ENCODE results near the gene RNASE8.
"Not testable (repeated sequence)": the region's sequence is repeated elsewhere in the genome, so short reads cannot be mapped to it uniquely, and the experiment has no call there.

The RNASE8 gene, protein sequence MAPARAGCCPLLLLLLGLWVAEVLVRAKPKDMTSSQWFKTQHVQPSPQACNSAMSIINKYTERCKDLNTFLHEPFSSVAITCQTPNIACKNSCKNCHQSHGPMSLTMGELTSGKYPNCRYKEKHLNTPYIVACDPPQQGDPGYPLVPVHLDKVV

DNA sequence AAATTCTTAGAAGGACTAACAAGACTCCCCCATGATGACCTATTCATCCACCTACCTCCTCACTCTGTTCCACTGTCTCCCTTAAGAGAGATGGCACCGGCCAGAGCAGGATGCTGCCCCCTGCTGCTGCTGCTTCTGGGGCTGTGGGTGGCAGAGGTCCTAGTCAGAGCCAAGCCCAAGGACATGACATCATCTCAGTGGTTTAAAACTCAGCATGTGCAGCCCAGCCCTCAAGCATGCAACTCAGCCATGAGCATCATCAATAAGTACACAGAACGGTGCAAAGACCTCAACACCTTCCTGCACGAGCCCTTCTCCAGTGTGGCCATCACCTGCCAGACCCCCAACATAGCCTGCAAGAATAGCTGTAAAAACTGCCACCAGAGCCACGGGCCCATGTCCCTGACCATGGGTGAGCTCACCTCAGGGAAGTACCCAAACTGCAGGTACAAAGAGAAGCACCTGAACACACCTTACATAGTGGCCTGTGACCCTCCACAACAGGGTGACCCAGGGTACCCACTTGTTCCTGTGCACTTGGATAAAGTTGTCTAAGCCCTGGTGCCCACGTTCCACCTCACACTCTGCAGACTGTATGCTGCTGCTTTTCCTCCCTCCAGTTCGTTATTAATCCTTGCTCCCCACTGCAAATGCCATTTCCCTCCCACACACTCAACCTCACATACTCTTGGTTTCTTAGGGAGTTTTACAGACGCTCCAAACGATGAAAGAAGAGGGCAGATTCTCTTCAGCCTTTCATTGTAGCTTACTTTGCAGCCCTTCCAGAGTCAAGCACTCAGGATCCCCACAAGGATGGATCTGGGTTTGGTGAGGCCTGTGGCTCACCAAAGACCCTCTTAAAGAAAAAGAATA is at the start of gene RNASE8:
Gene RNASE8 (plus strand): TSS at position 20 of the 873 bp plus-strand sequence. CDS start 71 bp downstream, at position 91.
- no peak for DNase-seq

DNA sequence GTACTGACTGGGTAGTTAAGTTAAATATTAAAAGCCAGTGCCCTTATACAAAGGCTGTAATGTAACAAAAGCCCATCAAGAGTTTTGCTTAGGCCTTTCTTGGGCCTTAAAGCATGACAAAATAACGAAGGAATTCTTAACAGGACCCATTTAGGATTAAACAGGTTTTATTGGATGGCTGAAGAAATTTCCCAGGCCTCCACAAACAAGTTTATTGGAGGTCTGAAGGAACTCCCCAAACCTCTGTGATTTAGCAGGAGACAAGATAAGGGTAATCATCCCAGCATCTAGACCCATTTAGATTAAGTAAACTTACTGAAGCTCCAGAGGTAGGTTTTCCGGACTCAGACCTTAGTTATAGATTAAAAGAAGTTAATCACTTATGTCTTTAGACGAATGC is 47.9 kb upstream of the RNASE8 start:
- DNase-seq = not testable (repeated sequence)

- DNase-seq = no peak
Measured at GRCh38 chr14:21011136-21011535, 46.5 kb upstream of the RNASE8 start.

DNA sequence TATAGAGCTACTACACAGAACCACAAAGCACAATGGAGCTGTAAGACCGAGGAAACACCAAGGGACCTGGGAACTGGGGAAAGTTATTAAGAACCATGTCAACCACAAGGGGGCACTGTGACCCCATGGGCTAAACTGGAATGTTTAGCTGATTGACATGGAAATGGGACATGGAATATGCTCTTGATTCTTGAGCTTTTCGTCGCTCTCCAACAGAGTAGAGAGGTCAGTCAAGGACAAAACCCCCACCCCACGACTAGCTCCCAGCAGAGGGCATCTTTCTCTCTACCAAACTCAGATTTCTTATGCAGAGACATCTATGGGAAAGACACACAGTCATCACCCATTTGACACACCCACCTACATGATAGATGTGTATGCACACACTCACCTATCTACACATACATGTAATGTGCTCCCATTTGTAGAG is 42.8 kb upstream of the RNASE8 start:
- peak; percentile 80 for DNase-seq

- DNase-seq = no peak
Measured at GRCh38 chr14:21015312-21015711, 42.3 kb upstream of the RNASE8 start.

GRCh38 chr14:21016413-21017190 is 41.0 kb upstream of the RNASE8 start:
- no peak for DNase-seq

DNA sequence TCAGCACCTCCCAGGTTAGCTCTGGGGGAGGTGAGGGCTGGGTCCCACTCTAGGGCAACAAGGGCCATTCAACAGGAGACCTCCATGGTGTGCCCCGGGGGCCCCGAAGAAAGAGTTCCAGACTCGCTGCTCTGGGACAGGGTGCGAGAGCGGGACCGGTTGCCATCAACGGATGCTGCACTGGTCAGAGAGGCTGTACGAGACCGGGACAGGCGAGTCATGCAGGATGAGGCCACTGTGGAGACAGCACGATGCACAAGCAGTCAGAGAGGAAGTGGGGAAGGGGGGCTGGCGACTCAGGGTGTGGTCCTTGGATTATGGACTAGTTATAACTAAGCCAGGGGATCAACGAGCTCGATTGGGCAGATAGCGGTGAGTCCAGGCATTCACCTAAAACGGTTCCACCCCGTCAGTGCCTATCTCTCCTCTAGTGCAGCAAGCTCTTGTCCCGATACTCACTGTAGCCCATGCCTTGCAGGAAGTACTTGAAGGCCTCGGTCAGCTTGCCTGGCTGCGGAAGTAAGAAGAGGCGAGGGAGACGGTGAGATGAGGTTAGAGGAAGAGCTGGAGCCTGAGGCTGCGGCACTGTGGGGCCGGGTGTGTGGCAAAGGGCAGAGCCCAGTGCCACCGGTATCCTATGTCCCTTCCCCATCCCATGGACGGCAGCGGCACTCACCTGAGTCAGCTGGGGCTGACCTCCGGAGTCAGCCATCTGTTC is 39.9 kb upstream of the RNASE8 start:
- no peak for DNase-seq

DNA sequence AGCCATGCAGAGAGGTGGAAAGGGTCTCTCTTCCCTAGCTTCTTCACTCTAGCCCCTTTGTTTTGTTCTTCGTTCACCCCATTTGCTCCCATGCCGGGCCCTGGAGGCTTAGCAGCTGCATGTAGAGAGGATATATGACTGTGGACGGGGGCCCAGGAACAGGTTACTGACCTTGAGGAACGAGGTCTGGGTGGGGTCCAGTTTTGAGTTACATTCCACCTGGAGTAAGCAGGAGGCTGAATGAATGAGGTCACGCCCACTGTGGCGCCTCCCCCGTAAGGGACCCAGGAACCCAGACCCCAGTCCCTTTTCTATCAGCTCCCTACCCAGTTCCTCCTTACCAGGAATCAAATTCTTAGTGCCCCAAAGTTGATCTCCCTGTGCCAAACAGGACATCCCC is 39.3 kb upstream of the RNASE8 start:
- DNase-seq = no peak

DNA sequence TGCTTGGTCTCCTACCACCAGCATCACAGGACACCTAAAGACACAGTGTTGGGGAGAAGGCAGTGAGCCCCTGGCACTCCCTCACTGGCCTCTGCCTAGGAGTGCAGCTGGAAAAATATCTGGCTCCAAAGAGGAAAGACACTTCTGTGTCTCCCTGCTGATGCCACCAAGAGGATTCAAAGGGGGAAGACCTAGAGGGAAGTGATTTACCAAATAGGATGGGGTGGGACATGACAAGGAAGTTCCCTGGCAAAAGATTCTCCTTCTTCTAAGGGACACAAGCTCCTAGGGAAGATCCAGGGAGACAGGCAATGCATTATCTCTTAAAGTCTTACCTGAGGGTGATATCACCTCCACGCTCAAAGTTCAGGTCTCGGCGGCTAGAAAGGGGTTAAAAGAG is 38.8 kb upstream of the RNASE8 start:
- DNase-seq = no peak

DNA sequence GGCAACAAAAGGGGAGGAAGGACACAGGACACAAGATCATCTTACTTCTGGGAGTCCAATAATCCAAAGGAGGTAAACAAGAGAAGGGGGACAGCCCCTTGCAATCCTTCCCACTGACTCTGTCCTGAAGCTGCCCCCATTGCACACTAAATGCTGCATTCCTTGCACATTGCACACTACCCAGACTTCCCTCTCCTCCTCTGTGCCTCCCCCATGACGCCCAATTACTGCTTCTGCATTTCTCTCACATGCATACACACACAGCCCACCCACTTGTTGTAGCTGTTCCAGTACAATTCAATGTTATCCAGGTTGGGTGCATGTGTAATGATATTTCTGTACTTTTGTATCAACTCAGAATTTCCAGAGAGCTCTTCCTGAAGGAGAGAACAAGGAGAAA is 38.3 kb upstream of the RNASE8 start:
- DNase-seq = no peak

DNA sequence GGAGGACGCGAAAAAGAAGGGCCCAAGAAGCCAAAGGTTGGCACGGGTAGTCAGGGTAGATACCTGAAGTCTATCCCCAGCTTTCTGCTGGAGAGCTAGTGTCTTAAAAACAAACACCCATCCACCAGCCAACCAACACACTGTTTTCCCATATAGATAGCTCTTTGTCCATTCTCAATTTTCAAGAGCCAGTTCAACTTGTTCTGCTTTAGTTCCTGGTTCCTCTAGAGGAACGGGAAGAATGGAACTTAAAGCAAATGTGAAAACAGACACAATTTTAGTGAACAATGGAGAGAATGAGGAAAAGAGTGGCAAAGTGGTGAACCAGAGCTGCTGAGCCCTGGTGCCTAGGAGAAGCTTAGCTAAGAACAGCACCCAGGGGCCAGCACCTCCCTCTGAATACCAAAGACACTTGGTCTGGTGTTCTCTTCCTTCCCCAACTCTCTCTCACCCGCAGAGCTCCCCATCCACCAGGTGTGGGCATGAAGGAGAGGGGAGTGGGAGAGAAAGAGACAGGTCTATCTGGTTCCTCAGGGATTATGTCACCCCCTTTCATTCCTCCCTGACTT is 36.6 kb upstream of the RNASE8 start:
- no peak for DNase-seq

DNA sequence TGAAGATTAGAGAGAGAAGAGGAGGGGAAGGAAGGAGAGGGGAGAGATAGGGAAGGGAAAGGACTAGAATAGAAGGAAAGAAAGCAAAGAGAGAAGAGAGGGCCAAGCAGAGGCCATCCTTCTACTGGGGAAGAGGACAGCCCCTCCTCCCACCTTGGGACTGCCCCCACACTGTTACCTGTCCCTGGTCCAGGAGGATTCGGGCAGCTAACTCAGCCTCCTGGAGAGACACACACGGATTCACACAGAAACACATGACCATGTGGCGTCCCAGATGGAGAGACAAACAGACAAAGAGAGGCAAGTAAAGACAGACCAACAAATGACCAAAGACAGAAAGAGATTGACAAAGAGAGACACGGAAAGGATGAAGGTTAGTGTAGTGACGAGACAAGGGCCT is 34.9 kb upstream of the RNASE8 start:
- DNase-seq = no peak

- no peak for DNase-seq
Measured at GRCh38 chr14:21023174-21023573, 34.4 kb upstream of the RNASE8 start.

DNA sequence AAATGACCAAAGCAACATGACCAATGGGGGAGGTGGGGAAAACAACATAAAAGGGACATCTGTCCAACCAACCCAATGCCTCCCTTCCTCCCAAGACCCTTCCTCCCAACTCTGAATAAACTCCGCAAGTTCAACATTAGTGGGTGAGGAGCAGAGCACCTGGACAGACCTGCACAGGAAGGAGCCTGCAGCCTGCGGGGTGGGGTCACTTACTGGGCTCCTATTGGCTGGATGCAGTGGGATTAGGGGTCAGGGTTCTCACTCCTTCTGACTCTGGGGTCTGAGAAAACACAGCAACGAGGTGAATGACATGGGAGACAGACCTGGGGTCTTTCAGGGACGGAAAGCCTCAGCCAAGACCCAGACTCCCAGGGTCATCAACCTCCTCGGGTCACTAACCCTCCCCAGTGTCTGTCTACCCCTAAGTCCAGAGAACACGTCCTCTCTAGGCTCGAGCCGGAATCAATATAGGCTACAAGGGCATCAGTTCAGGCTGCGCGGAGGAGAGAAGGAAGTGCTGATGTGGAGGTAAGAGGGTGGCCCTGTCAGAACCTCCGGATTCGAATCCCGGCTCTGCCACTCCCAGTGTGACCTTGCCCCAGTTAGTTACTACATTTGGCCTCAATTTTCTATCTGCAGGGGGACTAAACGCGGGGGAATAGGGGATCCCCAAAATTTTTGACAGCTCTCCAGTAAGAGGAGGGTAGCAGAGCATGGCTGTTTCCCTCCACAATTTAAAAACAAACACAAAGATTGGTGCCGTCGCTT is 33.6 kb upstream of the RNASE8 start:
- no peak for DNase-seq

DNA sequence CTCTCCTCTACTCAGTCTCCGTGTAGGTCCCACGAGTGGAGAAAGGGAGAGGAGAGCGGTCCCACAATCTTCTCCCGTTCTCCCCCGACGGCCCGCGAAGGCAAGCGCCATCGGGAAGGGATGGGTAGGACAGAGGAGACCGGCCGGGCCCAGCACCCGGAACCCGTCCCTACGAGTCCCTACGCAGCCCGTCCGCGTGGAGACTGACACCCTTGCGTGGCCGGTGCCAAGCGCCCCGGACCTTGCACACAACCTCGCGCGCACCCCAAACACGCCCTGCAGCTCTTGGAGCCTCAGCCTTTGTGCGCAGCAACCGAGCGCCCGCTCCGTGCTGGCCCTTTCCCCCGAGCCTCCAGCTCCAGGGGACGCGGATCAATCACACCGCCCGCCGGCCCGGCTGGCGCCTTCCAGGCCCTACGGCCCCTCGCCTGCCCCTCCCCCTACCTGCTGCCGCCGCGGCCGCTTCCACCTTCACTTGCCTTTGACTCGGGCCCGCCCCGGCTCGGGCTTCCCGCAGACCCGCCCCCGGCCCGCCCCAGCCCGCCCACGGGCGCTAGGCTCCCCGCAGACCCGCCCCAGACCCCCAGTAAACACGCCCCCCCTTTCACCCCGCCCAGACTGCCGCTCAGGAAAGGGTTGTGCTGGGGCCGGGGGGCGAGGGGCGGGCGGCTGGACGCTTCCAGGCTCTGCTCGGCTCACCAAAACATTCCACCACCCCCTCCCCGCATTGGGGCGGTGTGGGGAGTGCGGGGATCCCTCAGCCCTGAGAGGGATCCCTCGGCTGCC is 32.8 kb upstream of the RNASE8 start, which contains the start of gene NDRG2:
Gene NDRG2 (minus strand): TSS at position 477 of the 786 bp plus-strand sequence. CDS start 1,746 bp downstream, outside the sequence.
- peak; percentile 53 for DNase-seq

DNA sequence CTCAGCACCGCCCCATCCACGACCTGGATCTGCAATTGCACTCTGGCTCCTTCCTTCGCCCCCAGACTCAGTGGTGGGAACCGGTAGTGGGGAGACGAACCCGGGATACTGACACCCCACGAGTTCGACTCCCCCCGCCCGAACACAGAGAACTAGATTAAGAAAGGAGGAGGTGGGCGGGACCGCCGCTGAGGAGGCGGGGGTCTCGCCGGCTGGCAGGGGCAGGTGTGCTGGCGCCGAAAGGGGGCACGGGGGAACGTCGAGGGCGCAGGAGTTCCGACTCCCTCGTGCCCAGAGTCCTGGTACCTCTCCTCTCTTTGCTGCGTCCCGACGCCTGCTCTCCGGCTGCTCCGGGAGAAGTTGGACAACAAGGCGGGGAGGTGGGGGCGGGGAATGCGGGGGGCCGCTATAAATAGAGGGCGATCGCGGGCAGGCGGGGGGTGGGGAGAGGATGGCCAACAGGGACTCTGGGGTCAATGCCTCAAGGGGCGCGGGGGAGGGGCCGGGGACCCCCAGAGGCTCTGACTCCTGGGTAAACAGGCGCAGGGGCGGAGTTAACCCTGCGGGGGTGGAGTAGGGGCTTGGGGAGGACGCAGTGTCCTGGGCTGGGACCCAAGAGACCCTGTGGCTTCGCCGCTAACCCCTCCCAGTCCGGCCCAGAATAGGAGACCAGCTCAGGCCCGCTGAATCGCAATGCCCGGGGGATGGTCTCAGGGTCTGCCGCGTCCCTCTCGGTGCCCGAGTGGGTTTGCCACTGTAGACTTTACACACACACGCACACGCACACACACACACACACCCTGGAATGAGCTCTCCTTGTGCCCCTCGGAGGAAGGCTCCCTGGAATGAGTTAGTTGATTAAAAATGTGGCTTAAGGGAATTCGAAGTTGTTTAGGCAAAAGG is 32.0 kb upstream of the RNASE8 start:
- no peak for DNase-seq

DNA sequence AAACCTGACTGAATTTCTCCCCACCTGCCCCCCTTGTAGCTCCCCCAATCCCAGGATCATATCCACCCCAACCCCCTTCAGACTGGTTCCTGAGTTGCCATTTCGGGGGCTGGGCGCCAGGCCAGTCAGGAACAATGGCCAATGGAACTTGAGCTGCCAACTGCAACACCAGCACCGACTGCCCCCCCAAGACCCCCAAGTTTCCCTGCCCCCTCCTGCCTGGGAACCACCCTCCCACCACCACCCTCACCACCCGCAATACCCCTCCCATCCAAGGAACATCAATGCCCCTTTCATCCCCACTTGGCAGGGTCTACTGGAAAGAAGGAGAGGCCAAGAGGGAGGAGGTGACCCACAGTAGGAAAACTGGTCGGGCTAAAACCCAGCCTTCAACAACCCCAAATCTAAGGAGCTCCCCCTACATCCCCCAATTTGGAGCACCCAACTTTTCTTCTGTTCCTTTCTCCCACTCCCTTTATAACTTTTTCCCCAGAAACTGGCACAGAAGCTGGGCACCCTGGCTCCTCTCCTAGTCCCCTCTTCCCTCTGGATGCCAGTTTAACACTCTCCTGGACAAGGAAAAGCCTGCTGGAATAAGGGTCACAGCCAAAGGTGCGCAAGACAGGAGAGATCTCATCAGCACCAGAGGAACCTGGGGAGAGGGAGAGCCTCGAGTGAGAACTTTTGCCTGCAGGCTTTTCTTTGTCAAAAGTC is 31.2 kb upstream of the RNASE8 start:
- no peak for DNase-seq

GRCh38 chr14:21026988-21027315 is 30.7 kb upstream of the RNASE8 start:
- DNase-seq = no peak

GRCh38 chr14:21029917-21030316 is 27.7 kb upstream of the RNASE8 start, which contains the start of gene TPPP2:
TSS of gene TPPP2 (plus strand) at chr14:21030217. CDS start at chr14:21030582, 365 bp downstream.
- DNase-seq = no peak

All from NCI-H2227 treated with DMSO at 0.1 percent for 48 hours (cell line).